Panc1 (cell line): Measurements from ENCODE around the gene MAP3K2. TPM values are rescaled to one million over a fixed set of nuclear protein-coding genes. Genes with fewer than 3 reads are reported as not detected.

Source experiments
- ATAC-seq: fragments of 200-7000 bp; cut with Tn5 transposase; 2 replicates; pipeline ENCODE4 v1.9.1; 2020; ENCODE audit warnings: mild to moderate bottlenecking, moderate library complexity
- BruUV-seq: library from RNA; stranded (reverse); fragments of 400-500 nt; replicated peaks from 2 replicates; lab custom pipeline; 2021; lab: Mats Ljungman, UMichigan
- CTCF ChIA-PET: fragments of 300-600 bp; sonication (Branson Sonifier 250); formaldehyde crosslinking; loops from one replicate; lab custom pipeline; 2022; ENCODE audit warnings: antibody characterized with exemption; lab: Charles Lee
- POLR2A ChIA-PET: fragments of 300-600 bp; sonication (Branson Sonifier 250); formaldehyde crosslinking; loops from one replicate; lab custom pipeline; 2022; ENCODE audit warnings: antibody characterized with exemption; lab: Charles Lee
- DNase-seq: peaks from one replicate; pipeline ENCODE4 v3.0.0-alpha.2; 2010; ENCODE audit warnings: low read depth, low spot score
- H3K27ac ChIP-seq: 2 replicates; pipeline ENCODE4 v1.5.1; 2011; ENCODE audit warnings: mild to moderate bottlenecking, low read length, inconsistent platforms
- H3K27me3 ChIP-seq: fragments of 200-500 bp; sonication (Bioruptor generic); 2 replicates; pipeline ENCODE4 v1.6.0; 2014; ENCODE audit warnings: low read length, inconsistent platforms; ENCODE audit not compliant: control insufficient read depth, insufficient read depth
- H3K36me3 ChIP-seq: fragments of 200-500 bp; sonication (Bioruptor generic); 2 replicates; pipeline ENCODE4 v1.5.1; 2014; ENCODE audit warnings: inconsistent platforms, mild to moderate bottlenecking, low read length, moderate library complexity; ENCODE audit not compliant: control insufficient read depth, insufficient read depth
- H3K4me1 ChIP-seq: 2 replicates; pipeline ENCODE4 v1.5.1; 2011; ENCODE audit warnings: inconsistent platforms, mild to moderate bottlenecking, low read length, moderate library complexity; ENCODE audit not compliant: control insufficient read depth, insufficient read depth
- H3K4me3 ChIP-seq, 2 experiments: 2 replicates each; pipeline ENCODE4 v1.5.1; 2011 to 2012; ENCODE audit warnings: low read depth in 2 of 2, low read length in 2 of 2, mild to moderate bottlenecking in 2 of 2, inconsistent platforms in 1 of 2, moderate library complexity in 1 of 2
- H3K9me3 ChIP-seq: fragments of 200-500 bp; sonication (Bioruptor generic); 2 replicates; pipeline ENCODE4 v1.5.1; 2014; ENCODE audit warnings: low read depth, mild to moderate bottlenecking, inconsistent platforms, low read length, moderate library complexity; ENCODE audit not compliant: control insufficient read depth, insufficient read depth
- POLR2AphosphoS5 ChIP-seq: IDR thresholded peaks from 2 replicates; pipeline ENCODE4 v1.6.1; 2012; ENCODE audit warnings: mild to moderate bottlenecking, low read depth, low read length, moderate library complexity
- SIN3A ChIP-seq: IDR thresholded peaks from 2 replicates; pipeline ENCODE4 v1.6.1; 2012; ENCODE audit warnings: low read depth, mild to moderate bottlenecking, low read length, moderate library complexity, borderline replicate concordance; ENCODE audit not compliant: insufficient read depth
- TCF7L2 ChIP-seq: IDR thresholded peaks from 2 replicates; pipeline ENCODE4 v1.6.1; 2011; ENCODE audit warnings: mild to moderate bottlenecking, low read depth, low read length, inconsistent platforms
- in situ Hi-C: cut with HindIII; loops from 2 replicates; pipeline ENCODE4 v1.10.0; 2016; ENCODE audit warnings: low sequenced_read_pairs, low pct_unique_long_range_greater_than_20kb
- intact Hi-C: fragments of 100-400 bp; cut with micrococcal nuclease; formaldehyde crosslinking; loops from one replicate; pipeline ENCODE4 v1.10.0; 2022; ENCODE audit not compliant: unreplicated experiment
- total RNA-seq: library from RNA; stranded (reverse); gene quantifications from one replicate; pipeline ENCODE4 v1.2.1, GENCODE V29; 2021; ENCODE audit not compliant: unreplicated experiment
- TF ChIP-seq, protein P1 (sequence below), 2 experiments: IDR thresholded peaks; 2 replicates each; pipeline ENCODE4 v1.6.1; 2011 to 2012; ENCODE audit warnings: low read depth in 2 of 2, control low read depth in 1 of 2, low read length in 1 of 2, mild to moderate bottlenecking in 1 of 2, moderate library complexity in 1 of 2; ENCODE audit not compliant: insufficient read depth in 1 of 2
- TF ChIP-seq, protein P2 (sequence below): fragments of 450-650 bp; IDR thresholded peaks from 2 replicates; pipeline ENCODE4 v1.5.1; 2017; ENCODE audit warnings: mild to moderate bottlenecking

MAP3K2 gene
- total RNA-seq, 1 experiment from 2014 or later: 70.6 TPM

DNA sequence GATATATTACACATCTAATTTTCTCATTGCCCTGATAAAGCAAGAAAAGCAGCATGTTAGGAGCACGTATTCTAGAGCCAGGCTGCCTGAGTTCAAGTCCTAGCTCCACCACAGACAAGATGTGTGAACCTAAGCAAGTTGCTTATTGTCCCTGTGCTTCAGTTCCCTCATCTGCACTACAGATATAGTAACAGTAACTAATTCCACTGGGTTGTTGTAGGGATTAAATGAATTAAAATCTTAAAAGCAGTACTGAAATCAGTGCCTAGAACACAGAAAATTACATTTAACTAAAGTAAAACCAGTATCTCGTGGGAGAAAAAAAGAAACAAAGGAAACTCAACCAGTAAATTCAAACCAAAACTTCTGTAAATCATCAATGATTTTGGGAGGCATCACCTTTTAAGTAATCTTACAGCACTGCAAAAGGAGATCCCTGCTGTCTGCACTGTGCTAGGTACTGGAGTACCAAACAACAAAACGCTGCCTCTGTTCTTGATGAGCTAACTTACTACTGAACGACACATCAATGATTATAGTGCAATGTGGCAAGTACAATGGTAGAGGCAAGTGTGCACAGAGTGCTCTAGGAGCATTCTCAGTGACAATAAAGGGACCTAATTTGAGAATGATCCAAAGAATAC lies 7.9 kb downstream of the MAP3K2 start:
- POLR2A ChIA-PET: no interaction called here

DNA sequence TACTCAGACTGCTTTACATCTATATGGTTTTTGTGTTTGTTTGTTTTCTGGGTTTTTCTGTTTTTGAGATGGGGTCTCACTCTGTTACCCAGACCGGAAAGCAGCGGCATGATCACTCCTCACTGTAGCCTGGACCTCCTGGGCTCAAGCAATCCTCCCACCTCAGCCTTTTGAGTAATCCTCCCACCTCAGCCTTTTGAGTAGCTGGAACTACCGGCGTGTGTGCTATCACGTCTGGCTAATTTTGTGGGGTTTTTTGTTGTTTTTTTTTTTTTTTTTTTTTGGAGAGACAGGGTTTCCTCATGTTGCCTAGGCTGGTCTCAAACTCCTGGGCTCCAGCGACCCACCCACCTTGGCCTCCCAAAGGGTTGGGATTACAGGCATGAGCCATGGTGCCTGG lies 9.1 kb downstream of the MAP3K2 start:
- POLR2A ChIA-PET: interaction anchor here (0.6 kb wide), 1 partner anchor 12 kb away, joined by 6 read pairs; no protein-coding TSS in a partner anchor
- no peak for ATAC-seq
- H3K27ac ChIP-seq: no peak overlapping the region
- H3K27me3 ChIP-seq: no peaks in the 10 kb centered on the region
- H3K36me3 ChIP-seq: no peaks in the 10 kb centered on the region
- no peaks in the 10 kb centered on the region for H3K9me3 ChIP-seq
- CTCF ChIA-PET: no interaction called here
- BruUV-seq: no TSS peak
- in situ Hi-C loops (no loop called here), intact Hi-C loops (no loop called here)
- H3K4me1 ChIP-seq: peaks cover 8% of the 10 kb centered on the region
- no peak for TF ChIP-seq SIN3A
- TF ChIP-seq, protein P1, sequence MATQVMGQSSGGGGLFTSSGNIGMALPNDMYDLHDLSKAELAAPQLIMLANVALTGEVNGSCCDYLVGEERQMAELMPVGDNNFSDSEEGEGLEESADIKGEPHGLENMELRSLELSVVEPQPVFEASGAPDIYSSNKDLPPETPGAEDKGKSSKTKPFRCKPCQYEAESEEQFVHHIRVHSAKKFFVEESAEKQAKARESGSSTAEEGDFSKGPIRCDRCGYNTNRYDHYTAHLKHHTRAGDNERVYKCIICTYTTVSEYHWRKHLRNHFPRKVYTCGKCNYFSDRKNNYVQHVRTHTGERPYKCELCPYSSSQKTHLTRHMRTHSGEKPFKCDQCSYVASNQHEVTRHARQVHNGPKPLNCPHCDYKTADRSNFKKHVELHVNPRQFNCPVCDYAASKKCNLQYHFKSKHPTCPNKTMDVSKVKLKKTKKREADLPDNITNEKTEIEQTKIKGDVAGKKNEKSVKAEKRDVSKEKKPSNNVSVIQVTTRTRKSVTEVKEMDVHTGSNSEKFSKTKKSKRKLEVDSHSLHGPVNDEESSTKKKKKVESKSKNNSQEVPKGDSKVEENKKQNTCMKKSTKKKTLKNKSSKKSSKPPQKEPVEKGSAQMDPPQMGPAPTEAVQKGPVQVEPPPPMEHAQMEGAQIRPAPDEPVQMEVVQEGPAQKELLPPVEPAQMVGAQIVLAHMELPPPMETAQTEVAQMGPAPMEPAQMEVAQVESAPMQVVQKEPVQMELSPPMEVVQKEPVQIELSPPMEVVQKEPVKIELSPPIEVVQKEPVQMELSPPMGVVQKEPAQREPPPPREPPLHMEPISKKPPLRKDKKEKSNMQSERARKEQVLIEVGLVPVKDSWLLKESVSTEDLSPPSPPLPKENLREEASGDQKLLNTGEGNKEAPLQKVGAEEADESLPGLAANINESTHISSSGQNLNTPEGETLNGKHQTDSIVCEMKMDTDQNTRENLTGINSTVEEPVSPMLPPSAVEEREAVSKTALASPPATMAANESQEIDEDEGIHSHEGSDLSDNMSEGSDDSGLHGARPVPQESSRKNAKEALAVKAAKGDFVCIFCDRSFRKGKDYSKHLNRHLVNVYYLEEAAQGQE (IDR thresholded peaks at IDR 0.05; ENCODE audit: insufficient read depth in 1 of 2, low read depth in 2 of 2, low read length in 1 of 2): no peak
- TF ChIP-seq TCF7L2: no peak
- TF ChIP-seq POLR2AphosphoS5: no peak
- TF ChIP-seq, protein P2, sequence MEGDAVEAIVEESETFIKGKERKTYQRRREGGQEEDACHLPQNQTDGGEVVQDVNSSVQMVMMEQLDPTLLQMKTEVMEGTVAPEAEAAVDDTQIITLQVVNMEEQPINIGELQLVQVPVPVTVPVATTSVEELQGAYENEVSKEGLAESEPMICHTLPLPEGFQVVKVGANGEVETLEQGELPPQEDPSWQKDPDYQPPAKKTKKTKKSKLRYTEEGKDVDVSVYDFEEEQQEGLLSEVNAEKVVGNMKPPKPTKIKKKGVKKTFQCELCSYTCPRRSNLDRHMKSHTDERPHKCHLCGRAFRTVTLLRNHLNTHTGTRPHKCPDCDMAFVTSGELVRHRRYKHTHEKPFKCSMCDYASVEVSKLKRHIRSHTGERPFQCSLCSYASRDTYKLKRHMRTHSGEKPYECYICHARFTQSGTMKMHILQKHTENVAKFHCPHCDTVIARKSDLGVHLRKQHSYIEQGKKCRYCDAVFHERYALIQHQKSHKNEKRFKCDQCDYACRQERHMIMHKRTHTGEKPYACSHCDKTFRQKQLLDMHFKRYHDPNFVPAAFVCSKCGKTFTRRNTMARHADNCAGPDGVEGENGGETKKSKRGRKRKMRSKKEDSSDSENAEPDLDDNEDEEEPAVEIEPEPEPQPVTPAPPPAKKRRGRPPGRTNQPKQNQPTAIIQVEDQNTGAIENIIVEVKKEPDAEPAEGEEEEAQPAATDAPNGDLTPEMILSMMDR: no peak
- no peak overlapping the region for H3K4me3 ChIP-seq
- no peak for DNase-seq

More for the DNA sequence above, 7.9 kb downstream of the MAP3K2 start:
- no peak overlapping the region for H3K4me3 ChIP-seq
- DNase-seq: no peak
- ATAC-seq: no peak
- H3K27me3 ChIP-seq: no peaks in the 10 kb centered on the region
- H3K9me3 ChIP-seq: no peaks in the 10 kb centered on the region
- peaks cover 14% of the 10 kb centered on the region for H3K4me1 ChIP-seq
- in situ Hi-C loops: no loop called here
- no TSS peak for BruUV-seq
- intact Hi-C loops: no loop called here
- no peaks in the 10 kb centered on the region for H3K36me3 ChIP-seq
- CTCF ChIA-PET: no interaction called here
- H3K27ac ChIP-seq: no peak overlapping the region; the same call in 1 of the 2 replicates
- TF ChIP-seq, protein P2: no peak
- TF ChIP-seq POLR2AphosphoS5 (no peak), TCF7L2 (no peak), SIN3A (no peak)
- TF ChIP-seq, protein P1 (IDR thresholded peaks at IDR 0.05; ENCODE audit: insufficient read depth in 1 of 2, low read depth in 2 of 2, low read length in 1 of 2): no peak
